ENCODE data around the gene NIM1K.
"Not testable (repeated sequence)": the region's sequence is repeated elsewhere in the genome, so short reads cannot be mapped to it uniquely, and the experiment has no call there.

NIM1K gene

DNA sequence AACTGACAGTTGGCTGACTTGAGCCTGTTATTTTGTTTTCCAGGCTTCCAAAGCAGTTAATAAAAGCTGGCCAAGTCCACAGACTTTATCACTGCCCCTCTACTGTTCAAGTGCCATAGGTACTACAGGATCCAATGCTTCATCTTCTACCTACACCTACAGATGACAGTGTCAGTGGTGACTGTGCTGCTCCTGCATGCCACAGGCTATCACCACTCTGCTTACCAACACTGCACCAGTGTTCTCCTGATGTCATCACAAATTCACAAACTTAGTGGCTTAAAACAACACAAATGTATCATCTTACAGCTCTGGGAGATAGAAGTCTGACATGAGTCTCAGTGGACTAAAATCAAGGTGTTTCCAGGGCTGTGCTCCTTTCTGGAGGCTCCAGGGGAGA, 94.6 kb downstream of the NIM1K start:
- DNase-seq, result no peak

DNA sequence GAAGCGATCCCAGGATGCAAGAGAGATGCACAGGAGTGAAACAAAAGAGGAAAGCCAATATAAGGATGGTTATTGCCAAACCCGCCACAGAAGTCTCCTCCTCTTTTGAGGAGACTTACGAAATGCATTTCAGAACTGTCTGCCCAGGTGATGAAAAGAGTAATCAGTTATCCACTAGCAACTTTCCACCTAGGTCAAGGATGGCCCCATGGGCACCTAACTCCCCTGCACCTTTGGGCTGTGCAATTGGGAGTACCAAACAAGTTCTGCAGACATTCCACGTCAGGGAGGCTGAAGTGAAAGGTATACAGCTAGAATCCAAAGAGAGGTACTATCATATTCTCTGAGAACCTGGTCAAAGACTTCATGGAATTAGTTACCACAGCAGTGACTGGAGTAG, 95.5 kb downstream of the NIM1K start:
- no peak for DNase-seq

DNA sequence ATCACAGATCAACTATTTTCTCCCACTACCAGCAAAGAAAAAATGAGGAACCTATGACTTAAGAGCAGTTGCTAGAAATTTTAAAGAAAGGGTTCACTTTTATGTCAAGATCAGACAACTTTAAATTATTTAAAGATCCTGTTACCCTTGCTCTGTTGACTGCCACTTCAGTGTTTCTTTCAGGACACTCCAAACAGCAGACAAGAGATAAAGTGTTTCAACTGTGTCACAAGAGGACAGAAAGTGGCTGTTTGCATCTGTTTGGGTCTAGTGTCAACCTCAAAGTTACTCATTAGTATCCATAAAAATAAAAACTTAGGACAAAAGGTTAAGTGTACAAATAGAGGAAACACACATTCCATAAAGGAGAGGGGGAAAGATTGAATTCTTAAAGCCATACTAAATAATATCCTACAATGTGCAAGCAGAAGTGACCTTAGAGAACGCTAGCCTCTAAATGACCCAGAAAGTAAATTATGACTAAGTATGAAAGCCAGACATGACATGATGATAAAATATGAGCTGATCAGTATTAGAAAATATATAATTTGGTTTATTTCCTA, 96.3 kb downstream of the NIM1K start:
- DNase-seq, result no peak

DNA sequence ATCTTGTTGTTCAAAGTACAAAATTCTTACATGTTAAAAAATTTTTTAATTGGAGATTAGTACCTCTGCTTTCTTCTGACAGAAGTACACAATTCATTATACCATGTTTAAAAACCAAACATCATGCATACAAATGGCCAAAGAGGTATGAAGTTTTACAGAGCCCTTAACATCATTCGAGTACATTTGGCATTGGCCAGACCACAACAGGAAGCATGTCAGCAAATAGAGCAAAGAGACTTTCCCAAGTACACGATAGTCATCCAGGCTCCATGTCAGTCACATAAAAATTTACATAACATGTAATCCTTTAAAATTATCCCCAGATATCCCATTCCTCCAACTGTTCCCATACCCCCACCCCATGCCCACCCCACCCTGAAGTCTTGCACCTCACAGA, 98.7 kb downstream of the NIM1K start:
- no peak for DNase-seq

DNA sequence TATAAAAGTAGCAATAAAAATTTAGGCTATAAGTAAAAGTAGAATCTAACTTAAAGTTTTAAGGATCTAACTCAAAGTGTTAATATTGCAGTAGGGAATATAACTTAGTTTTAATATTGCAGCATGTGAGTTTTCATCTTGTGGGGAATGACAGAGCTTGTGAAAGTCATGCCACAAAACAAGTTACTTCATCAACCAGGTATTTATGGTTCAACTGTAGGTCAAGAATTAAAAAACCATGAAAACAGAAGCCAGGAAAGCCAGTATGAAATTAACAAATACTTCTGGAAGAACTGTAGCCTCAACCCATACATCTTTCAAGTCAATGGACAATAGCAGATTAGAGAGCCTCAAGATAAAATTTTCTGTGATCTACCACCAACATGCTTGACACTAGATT, 102.2 kb downstream of the NIM1K start:
- no peak for DNase-seq

DNA sequence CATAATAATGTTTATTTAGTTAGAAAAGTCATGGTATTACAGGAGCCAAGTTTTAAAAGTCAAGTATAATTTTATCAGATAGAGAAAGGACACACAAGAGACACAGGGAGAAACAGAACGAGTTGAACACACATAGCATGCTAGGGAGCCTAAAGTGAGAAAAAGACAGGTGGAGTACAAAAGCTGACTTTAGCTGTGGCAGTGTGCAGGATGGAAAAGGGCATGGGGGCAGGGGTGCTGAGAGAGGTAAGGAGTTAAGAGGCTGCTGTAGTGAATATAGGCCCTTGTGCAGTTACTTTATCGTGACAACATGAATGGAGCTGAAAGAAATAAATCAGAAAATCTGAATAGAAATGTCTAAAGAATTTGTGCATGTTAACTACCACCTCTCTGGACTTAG, 103.2 kb downstream of the NIM1K start:
- no peak for DNase-seq

DNA sequence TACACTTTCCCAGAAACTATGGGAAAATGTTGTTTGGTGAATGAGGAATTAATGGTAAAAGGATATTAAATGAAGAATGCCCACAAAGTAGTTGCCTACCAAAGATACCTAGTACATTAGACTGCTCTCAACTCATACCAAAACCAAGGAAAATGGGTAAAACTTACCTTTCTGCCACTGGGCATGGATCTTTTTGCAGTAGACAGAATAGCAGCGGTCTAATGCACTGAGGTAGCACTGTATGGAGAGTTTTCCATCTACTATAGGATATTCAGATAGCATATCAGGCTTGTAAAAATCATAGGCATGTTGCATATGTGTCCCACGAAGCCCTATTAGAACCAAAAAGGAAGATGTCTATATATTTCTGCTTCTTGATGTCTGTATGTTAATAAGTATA, 104.8 kb downstream of the NIM1K start:
- DNase-seq, result no peak

DNA sequence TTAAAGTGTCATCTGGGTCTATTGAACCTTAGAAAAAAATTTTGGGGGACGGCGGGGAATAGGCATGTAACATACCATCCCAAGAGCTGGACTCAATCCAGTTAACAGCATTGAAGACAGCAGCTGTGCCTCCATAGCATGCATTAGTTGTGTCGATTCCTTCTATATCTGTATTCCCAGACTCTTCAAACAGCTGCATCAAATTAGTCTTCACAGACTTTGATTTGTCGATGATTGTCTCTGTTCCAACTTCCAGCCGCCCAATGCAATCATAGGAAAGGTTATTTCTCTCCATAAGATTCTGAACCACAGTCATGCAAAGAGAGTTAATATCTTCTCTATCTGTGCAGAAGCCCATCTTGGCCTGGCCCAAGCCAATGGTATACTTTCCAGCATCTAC, 106.4 kb downstream of the NIM1K start:
- DNase-seq, result no peak

DNA sequence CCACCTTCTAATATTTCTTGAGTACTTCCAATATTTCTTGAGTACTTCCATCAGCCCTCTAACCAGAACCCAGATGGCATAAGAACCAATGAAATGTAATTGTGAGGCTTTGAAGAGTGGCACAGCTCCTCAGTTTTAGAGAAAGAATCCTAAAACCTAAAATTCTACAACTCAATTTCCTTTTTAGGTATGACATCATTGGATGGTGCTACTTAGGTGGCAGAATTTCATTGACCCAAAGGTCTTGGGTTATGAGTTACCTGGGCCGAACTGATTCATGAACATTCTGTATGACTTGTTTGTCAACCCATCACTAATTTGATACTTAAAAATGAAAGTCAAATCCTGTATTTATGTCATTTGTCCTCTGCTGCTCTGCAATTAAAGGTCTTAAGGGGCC, 108.1 kb downstream of the NIM1K start:
- DNase-seq, result no peak

DNA sequence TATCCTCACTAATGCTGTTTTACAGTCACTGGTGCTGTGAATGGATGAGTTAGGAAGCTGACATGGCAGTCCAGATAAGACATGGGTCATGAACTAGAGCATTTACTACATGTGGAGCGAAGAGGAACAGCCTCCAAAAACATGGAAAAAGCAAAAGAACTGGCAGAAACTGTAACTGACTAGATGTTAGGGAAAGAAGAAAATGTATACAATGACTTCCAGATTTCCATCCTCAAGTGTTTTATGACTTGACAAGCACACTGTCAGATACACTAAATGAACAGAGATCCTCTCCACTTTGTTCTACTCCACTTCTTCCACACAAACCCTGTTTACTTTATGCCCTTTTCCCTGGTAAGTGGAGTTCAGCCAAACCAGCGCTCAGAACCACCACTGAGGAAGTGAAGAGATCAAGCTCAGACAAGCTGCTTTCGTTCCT, 109.6 kb downstream of the NIM1K start:
- DNase-seq, result no peak

DNA sequence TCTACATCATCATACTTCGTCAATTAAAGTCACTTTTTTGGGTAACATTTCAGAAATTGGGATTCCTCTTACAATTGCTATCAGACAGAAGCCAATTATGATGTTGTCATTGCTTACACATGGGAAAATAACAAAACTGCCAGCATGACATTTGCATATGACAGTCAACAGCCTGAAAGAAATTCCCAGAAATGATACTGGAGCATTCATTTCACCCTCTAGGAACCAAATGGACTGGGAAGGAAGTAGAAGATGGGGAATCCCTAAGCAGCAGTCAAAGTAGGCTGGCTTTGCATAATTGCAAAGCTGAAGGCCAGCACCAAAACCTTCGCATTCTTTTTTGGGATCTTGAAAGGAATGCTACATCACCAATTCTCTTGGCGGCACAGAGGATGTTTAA, 110.5 kb downstream of the NIM1K start:
- DNase-seq, result no peak

DNA sequence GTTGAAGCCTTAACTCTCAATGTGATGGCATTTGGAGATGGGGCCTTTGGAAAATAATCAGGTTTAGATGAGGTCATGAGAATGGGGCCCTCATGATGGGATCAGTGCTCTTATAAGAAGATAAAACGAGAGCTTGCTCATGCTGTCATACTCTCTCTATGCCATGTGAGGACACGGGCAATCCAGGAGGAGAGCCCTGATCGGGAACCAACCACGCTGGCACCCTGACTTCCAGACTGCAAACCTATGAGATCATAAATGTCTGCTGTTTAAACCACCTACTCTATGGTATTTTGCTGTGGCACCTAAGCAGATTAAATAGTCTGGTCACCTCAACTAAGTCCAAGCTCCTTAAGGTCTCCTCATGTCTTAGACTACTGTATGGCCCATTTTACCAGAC, 111.2 kb downstream of the NIM1K start:
- no peak for DNase-seq

DNA sequence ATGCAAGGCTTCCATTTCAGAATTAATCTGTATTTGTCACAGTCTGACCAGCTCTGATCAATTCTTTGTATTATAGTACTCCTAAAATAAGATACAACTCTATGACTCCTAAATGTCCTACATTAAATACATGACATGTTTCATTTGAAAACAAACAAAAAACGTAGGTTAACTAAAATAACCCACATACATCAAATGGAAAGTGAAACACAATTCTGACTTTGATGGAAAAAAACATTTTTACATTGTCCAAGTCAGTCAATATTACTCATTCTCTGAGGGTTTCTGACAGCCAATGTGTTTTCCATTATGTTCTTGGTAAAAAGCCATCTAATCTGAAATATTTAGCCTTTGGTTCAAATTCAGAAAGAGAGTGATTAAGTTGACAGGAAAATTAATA, 112.5 kb downstream of the NIM1K start:
- DNase-seq, result no peak

DNA sequence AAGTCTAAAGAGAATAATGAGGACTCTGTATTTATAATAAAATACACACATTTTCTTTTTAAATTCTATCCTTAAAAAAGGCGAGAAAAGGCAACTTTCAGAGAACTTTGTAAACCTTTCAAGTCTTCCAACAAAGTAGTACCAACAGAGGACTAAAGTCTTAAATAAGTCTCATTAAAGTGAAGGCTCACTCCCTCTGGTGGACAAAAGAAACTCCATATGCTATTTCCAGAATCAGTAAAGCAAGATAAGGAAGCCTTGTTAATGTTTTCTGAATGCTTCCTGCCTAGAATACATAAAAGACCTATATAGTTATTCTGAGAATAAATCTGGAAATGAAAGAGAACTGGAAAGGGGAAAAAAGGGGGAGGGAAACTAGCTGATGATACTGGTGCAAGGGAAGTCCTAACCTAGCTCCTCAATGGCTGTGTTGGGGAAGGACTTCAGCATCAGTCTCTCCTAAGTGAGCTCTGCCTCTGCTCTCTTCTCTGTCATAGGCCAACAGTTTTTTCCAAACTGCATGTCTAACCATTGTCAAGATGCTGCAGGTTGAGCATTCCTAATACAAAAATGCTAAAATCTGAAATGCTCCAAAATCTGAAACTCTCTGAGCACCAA, 114.0 kb downstream of the NIM1K start:
- no peak for DNase-seq

DNA sequence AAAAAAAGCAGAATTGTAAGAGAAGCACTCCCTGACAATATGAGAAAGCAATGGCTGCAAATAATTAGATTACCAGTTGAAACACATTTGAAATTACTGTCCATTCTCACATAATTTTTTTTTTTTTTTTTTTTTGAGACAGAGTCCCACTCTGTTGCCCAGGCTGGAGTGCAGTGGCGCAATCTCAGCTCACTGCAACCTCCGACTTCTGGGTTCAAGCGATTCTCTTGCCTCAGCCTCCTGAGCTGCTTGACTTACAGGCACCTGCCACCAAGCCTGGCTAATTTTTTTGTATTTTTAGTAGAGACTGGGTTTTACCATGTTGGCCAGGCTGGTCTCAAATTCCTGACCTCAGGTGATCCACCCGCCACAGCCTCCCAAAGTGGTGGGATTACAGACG, 114.9 kb downstream of the NIM1K start:
- DNase-seq, result not testable (repeated sequence)

DNA sequence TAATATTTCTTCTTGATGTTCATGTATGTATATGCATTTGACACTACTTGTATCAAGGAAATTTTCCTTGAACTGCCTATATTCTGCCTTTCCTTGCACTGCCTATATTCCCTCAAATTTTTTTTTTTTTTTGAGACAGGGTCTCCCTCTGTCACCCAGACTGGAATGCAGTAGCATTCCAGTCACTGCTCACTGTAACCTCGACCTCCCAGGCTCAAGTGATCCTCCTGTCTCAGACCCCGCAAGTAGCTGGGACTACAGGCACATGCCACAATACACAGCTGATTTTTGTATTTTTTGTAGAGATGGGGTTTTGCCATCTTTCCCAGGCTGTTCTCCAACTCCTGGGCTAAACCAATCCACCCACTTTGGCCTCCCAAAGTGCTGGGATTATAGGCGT, 117.1 kb downstream of the NIM1K start:
- DNase-seq, result no peak

DNA sequence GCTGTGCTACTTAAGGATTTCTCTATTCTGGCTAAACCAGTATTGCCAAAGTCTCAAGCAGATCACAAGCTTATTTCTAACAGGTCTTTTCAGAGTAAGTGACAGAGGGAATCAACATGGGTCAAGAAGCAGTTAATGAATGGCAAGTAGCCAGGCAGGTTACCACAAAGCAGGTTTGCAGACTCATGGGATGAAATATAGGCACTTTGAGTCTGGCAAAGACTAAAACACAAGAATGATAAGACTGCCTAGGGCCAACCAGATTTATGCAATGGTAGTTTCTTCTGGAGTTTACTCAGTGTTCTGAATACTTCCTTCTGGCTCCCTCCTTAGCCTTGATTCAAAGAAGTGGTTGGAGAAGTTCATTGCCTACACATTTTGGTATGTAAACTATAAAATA, 117.6 kb downstream of the NIM1K start:
- no peak for DNase-seq

DNA sequence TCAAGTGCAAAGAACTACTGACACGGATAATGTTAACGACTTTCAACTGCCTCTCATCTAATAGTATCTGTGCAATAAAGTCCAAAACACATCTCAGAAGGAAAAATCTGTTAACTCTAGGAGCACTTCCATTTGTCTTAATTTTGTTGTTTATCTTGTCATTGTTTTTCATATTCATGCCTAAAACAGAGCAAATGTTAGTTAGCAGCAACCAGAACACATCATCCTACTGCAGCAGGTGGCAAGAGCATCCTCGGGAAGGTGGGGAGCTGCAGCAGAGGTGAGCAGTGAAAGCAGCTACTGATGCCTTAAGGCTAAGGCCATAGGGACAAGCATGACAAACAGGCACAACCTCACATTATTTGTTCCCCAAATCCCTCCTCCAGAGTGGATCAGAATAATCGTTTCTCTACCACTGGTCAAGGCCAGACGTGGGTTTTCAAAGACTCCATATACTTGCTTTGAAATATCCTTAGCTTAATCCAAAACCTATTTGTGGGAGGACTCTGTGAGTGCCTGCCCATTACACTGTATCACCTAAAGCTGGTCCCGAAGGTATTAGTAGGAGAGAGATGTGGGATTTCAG, 120.1 kb downstream of the NIM1K start:
- DNase-seq, result no peak

DNA sequence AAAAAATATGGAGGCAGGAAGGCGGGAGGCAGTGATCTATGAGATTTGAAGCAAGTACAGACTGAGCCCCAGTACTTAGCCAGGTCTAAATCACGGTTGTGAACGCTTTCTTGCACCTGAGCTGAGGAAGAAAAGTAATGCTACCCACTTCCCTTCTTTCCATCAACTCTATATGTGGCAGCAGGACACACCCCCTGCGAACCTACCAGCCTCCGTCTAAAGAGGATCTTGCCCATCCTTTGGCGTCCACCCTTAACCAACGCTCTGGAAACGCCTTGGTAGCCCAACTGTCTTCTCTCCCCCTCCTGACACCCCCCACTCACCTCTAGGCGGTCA, 120.6 kb downstream of the NIM1K start:
- DNase-seq, result no peak

DNA sequence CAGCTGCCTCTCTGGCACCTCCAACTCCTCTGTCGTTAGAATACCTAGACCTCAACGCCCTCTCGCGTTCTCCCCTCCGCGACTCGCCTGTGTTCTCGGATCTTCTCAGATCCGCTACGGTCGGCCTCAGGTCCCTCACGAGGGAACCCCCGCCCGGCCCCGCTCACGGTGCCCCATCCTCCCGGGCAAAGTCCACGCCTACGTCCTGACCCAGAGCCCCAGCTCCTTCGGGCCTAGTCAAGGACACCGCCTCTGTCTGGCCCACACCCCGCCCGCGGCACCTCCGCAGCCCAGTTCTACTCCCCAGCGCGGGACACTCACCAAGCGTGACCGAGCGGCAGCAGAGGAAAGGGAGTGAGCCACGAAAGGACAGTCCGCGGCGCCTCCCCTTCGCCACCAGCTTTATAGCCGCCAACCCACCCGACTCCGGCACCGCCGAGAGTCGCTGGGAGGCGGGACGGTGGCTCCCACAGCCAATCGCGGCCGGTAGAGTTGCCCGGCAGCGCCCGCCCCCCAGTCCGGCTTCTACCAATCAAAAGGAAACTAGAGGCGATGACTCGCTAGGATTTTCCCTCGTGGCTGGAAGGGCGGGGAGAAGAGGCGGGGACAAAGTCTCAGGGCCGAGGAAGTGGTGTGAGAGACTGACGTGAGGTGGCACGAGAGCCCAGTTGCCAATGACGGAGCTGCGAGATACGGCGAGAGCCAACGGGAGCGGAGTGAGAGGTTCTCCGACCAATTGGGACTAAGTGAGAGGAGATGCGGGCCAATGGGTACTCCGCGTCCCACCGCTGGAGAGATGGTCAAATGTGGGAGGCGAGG, 121.2 kb downstream of the NIM1K start, which contains the start of gene HMGCS1:
HMGCS1 (minus strand) TSS at position 378 of the 819 bp plus-strand sequence. CDS start 14,447 bp downstream, outside the sequence.
- DNase-seq, result peak; percentile 99

DNA sequence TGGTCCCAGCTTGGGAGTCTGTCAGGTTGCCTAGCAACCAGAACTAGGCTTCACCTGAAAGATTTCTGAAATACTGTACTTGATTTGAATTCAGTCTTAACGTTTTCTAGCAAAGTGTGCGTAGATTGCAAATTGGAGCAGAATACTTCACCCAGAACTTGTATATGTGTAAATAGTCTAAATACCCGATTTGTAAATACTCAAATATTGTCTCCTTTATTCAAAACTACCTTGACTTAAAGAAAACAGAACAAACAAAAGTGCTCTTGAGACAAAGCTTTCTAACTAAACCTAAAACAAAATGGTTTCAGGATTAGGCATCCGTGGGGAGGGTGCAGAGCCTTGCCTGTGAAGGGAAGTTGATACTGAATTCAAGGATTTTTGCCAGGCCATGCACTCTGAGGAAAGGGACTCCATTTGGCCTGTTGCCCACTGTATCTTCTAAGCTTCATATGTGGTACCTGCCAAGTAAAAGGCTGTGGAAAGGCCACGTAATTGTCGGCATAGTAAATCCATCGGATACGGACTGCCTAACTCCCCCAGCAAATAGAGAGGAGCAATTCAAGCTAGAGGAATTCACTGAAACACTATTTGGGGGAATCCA, 121.9 kb downstream of the NIM1K start:
- DNase-seq, result no peak

DNA sequence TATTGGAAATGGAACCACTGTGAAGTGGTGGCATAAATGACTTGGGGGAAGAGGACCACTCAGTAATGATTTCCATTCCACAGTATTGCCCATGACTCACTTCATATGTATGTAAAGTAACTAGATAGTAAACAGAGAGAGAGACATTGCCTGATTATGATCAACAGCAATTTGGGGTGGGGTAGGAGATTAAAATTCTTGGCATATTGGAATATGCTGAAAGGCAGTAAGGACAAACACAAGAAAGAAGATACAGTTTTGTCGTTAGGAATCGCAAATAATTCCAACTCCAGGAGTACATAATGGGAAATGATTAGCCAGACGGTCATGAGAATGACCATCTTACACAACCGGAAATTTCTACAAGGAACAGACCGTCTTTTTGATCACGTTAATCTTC, 122.7 kb downstream of the NIM1K start:
- no peak for DNase-seq

DNA sequence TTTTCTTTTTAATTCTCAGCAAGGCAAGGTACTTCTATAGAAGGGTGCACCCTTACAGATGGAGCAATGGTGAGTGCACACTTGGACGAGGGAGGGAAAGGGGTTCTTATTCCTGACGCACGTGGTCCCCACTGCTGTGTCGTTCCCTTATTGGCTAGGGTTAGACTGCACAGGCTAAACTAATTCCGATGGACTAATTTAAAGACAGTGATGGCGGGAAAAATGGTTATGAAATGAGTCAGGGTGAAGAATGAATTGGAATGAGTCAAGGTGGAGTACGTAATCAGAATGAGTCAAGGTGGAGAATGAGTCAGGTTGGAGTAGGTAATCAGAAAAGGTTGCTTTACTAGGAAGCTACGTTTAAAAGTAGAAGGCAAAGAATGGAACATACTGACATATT, 123.2 kb downstream of the NIM1K start:
- no peak for DNase-seq

DNA sequence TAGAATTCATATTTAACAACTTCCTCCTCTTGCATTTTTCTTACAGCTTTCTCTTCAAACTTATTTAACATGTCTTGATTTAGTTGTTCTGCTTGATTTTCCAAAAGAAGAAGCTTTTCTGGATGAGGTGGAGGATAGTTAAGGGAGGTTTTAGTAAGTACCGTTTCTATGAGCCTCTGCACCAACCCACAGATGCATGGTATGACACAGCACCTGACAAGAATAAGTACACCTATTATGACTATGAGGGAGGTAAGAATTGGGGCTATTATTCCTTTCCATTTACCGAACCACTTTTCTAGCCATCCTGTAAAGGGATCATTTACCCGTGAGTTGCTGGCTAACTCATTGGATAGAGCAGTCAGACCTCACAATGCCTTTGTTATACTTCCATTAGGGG, 123.7 kb downstream of the NIM1K start:
- DNase-seq, result no peak
